Measurements from ENCODE around the gene MIEF2.
A peak's percentile ranks its signal among the peaks of the same experiment; 100 is the strongest.
"Not testable (repeated sequence)": the region's sequence is repeated elsewhere in the genome, so short reads cannot be mapped to it uniquely, and the experiment has no call there.

MIEF2 gene

GRCh38 chr17:18257268-18257981, 3.0 kb upstream of the MIEF2 start:
- DNase-seq = peak; percentile 9 to 22

GRCh38 chr17:18257982-18258355, 2.5 kb upstream of the MIEF2 start:
- DNase-seq = peak; percentile 44 to 59

- peak; percentile 12 to 60 for DNase-seq
Observed at GRCh38 chr17:18258356-18259038, 2.0 kb upstream of the MIEF2 start, which contains the start of gene FLII. Gene FLII, minus strand, starts transcription at chr17:18258738. Its CDS starts 48 bp downstream, at chr17:18258690.

GRCh38 chr17:18259621-18260331, 686 bp upstream of the MIEF2 start:
- DNase-seq = no peak

GRCh38 chr17:18261146-18261515, 669 bp downstream of the MIEF2 start:
- DNase-seq = peak in 1 of 2 donors; percentile 22

GRCh38 chr17:18261659-18262058, 1.2 kb downstream of the MIEF2 start:
- no peak for DNase-seq

- no peak for DNase-seq
Observed at GRCh38 chr17:18262111-18262510, 1.6 kb downstream of the MIEF2 start.

- DNase-seq = no peak
Observed at GRCh38 chr17:18262641-18263040, 2.2 kb downstream of the MIEF2 start.

- DNase-seq = no peak
Observed at GRCh38 chr17:18263885-18264682, 3.6 kb downstream of the MIEF2 start.

GRCh38 chr17:18267366-18267765, 6.9 kb downstream of the MIEF2 start:
- DNase-seq = no peak

GRCh38 chr17:18267927-18268711, 7.7 kb downstream of the MIEF2 start:
- no peak for DNase-seq

- no peak for DNase-seq
Observed at GRCh38 chr17:18270046-18270931, 9.8 kb downstream of the MIEF2 start.

GRCh38 chr17:18277076-18277475, 16.6 kb downstream of the MIEF2 start:
- DNase-seq = no peak

- DNase-seq = no peak
Observed at GRCh38 chr17:18278867-18279266, 18.4 kb downstream of the MIEF2 start.

GRCh38 chr17:18280249-18280648, 19.8 kb downstream of the MIEF2 start:
- DNase-seq = no peak

GRCh38 chr17:18280766-18281371, 20.4 kb downstream of the MIEF2 start:
- no peak for DNase-seq

GRCh38 chr17:18281788-18282187, 21.3 kb downstream of the MIEF2 start:
- no peak for DNase-seq

GRCh38 chr17:18285296-18285695, 24.8 kb downstream of the MIEF2 start:
- DNase-seq = no peak

- DNase-seq = no peak
Observed at GRCh38 chr17:18291718-18292540, 31.5 kb downstream of the MIEF2 start.

GRCh38 chr17:18298061-18298460, 37.6 kb downstream of the MIEF2 start:
- not testable (repeated sequence) for DNase-seq
